ENCODE results near the gene F7.
"Not testable (repeated sequence)": the region's sequence is repeated elsewhere in the genome, so short reads cannot be mapped to it uniquely, and the experiment has no call there.

Gene F7

DNA sequence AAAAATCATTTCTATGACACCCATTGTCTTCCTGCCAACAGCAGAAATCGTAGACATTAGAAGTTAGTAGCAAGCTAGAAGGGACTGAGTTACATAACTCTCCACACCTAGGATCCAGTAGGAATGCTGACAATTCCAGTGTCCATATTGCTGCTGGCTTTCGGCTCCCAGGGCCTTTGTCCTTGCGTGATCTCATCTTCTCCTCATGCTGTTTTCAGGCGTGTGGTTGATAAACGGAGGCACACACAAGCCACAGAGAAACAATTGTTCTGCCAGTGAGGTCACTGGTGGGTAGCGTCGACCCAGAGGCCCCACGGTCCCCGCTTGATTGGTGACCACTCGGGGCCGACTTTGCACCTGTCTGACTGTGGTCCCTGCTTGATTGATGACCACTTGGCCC, 31.6 kb upstream of the F7 start:
- no peak for DNase-seq

DNA sequence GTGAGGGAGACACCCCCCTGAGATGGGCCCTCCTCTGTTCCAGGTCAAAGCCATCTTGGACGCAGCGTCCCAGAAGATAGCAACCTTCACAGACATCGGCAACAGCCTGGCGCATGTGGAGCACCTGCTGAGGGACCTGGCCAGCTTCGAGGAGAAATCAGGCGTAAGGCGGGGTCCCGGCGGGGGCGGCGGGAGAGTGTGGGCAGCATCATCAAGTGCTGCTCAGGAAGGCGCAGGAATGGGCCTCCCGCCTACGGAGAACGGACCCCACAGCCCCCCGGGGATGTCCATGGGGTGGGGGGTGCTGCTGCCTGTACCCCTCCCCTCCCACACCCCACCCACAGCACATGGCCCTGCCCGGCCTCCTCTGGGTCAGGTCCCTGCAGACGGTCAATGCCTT, 31.2 kb upstream of the F7 start:
- no peak for DNase-seq

DNA sequence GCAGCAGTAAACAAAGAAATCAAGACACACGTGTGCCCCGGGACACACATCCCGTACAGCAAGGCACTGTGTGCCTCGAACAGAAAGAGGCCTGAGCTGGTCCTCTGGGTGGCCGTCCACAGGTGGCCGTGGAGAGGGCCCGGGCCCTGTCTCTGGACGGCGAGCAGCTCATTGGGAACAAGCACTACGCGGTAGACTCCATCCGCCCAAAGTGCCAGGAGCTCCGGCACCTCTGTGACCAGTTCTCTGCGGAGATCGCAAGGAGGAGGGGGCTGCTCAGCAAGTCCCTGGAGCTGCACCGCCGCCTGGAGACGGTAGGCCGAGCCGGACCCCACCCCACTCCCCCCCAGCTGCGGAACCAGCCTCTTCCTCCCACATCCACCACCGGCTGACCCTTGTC, 30.7 kb upstream of the F7 start:
- no peak for DNase-seq

DNA sequence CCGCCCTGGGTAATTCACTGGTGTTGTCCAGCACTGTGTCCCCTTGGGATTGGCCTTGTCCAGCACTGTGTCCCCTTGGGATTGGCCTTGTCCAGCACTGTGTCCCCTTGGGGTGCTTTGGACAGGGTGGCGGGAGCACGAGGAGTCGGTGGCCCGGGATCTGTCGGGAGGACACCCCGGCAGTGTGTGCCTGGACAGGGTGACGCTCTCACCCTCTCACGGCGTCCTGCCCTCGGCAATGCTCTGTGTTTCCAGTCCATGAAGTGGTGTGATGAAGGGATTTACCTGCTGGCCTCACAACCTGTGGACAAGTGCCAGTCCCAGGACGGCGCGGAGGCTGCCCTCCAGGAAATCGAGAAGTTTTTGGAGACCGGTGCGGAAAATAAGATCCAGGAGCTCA, 29.9 kb upstream of the F7 start:
- DNase-seq = no peak

DNA sequence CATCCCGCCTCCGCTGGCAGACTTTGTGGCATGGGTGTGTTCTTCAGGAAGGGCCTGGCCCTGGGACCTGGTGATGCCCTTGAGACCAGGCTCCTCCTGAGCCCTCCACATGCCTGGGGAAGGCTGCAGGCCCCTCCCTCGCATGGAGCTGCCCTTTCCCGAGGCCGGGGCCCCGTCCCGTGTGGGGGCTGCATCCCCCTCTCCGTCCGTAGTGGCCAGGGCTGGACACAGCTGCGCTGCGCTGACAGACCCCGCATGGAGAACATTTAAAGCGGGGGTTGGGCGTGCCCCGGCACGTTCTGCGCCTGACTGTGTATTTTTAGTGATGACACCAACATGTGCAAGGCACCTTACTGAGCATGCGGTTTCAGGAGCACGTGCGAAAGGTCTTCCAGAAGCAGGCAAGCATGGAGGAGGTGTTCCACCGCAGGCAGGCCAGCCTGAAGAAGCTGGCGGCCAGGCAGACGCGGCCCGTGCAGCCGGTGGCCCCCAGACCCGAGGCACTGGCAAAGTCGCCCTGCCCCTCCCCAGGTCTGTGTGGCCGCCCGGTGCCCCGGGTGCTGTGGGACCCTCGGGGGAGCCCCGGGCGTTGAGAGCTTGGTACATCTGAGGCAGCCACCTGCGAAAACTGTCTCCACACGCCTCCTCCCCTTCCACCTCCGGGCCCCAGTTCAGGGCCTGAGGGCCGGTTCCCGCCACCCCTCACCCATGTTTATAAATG, 28.8 kb upstream of the F7 start:
- no peak for DNase-seq

DNA sequence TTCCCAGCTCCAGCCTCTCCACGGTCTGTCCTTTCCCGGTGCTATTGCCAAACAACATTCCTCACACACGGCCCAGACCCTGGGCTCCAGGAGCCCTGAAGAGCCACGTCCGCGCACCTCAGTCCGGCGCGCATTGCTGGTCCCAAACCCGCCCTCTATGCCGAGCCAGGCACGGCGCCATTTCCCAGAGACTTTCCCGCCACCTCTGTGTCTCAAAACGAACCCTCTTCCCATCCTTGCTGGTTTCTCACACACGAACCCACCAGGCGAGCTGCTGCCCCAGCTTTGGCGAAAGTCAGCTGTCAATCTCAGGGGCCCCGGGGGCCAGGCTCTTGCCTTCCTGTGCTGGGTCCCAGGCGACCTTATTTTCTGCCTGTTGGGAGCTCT, 28.0 kb upstream of the F7 start:
- no peak for DNase-seq

DNA sequence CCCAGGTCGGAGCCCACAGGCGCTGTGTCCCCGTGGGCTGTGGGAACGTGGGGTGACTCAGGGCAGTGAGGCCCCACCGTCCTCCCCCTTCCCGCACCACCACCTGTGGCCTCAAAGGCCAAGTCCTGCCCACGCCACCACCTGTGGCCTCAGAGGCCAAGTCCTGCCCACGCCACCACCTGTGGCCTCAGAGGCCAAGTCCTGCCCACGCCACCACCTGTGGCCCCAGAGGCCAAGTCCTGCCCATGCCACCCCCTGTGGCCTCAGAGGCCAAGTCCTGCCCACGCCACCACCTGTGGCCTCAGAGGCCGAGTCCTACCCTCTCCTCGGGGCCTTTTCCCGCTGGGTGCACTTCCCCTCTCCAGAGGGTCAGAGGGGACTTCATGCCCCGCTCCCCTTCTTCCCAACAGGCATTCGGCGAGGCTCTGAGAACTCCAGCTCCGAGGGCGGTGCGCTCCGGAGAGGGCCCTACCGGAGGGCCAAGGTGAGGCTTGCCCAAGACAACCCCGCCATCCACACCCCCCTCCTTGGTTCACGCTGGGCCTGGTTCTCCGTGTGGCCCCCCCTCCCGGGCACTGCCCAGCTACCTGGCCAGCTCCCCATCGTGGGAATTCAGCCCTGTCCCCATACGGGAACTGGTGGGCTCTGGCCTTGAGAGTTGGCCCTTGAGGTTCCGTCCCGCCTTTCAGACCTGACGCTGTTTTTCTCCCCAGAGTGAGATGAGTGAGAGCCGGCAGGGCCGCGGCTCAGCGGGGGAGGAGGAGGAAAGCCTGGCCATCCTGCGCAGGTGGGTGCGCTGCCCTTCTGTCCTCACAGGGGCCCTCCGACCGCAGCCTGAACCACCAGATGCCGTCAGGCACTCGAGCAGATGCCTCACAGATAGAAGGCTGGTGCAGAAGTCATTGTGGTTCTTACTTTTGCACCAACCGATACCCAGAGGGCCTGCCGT, 27.4 kb upstream of the F7 start:
- DNase-seq = no peak

DNA sequence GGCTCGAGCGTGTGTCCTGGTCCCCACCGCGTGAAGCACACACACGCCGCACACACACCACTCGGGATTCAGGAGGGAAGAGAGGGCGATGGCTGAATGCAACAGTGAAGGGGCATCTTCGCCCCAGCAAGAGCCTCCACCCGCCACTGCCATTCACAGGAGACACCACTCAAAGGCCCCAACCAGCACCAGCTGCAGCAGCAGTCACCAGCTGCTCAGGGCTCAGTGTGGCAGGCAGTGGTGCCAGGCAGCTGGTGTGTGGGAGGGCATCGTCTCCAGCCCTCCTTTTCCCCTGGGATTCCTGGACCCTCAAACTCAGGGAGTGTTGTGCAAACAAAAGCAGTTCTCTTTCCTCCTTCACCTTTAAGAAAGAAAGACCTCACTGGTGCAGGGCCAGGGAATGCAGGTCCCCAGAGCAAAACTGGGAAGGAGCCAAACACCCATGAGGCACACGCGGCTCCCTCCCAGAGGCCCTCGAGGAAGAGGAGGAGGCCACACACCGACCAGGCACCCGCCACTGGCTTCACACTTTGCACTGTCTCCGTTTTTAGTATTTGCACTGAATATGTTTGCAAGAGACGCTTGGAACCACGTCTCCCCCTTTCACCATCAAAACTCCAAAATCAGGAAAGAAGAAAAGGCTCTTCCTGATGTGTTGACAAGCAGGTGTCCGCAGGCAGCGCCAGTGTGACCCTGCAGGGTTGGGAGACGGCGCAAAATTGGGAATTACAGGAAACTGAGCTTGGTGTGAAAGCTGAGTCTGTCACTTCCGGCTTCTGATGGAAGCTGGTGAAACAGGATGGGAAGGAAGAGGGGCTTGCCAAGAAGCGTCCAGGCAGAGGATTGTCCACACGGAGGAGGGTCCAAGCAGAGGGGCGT, 26.4 kb upstream of the F7 start:
- DNase-seq = no peak

DNA sequence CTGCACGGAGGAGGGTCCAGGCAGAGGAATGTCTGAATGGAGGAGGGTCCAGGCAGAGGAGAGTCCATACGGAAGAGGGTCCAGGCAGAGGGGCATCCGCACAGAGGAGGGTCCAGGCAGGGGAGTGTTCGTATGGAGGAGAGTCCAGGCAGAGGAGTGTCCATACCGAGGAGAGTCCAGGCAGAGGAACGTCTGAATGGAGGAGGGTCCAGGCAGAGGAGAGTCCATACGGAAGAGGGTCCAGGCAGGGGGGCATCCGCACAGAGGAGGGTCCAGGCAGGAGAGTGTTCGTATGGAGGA, 25.9 kb upstream of the F7 start:
- DNase-seq = not testable (repeated sequence)

DNA sequence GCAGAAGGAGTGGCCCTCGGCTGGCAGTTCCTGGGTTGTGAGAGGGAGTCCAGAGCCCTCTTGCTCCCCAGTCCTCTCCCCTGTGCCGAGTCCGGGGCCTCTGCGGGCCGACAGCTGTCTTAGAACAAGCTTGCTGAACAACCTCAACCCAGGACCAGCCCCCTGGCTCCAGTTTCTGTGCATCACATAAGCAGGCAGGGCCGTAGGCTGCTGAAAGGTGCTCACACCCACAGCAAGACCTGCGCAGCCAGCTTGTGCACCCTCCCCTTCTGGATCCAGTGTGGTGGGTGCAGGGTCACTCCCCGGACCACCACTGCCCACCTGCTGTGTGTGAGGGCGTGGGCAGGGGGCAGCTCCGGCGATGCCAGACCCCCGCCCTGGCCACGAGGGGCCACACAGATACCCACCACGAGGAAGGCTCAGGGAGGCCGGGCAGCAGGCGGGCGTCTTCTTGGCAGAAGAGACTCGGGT, 25.2 kb upstream of the F7 start:
- no peak for DNase-seq

DNA sequence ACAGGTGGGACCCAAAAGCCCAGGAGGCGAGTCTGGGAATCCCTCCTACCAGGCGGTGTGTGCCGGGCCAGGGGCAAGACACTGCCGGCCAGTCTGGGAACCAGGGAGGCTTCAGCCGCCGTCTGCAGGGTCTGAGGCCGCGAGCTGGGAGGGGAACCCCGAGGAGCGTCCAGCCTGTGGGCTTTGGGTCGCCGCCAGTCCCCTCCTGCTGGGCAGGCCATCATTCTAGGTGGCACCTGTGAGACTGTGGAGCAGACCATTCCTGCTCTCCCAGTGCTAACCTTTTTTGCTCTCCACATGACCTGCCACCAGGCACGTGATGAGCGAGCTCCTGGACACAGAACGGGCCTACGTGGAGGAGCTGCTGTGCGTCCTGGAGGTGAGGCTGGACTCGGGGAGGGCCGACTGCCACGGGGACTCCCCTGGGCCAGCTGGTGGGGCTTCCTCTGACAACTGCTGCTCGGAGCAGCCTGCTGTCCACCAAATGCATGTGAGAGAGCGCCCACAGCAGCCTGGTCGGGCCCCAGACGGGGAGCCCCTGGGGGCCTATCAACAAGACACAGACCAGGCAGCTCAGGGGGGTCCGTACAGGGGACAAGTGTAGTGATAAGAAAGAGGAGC, 24.6 kb upstream of the F7 start:
- DNase-seq = no peak

DNA sequence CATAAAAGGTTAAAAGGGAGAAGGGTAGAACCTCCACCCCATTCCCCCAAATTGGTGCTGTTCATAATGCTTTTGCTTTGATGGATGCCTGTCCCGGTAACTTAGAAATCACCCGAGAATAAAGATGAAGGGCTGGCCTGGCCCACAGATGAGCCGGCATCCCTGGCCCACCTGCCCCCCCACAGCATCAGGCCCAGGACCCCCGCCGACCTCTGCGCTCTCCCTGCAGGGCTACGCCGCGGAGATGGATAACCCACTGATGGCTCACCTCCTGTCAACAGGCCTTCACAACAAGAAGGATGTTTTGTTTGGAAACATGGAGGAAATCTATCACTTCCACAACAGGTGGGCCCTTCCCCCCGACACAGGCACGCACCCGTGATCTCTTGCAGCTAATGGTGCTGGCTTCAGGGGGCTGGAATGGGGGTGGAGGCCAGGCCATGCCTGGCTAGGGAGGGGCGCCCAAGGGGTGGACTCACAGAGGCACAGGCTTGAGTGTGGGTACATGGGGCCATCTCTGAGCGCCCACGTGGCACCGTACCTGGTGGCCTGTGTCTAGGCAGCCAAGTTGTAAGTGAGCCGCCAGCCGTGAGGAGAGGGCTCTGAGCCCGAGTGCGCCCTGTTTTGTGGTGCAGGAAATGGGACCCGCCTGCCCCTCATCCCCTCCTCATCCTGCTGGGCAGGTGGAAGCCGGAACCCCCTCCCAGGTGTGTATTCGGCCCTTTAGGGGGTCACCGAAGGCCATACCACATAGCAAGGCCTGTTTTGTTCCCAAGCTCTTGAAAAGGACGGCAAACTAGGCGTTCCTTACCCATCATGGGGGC, 23.2 kb upstream of the F7 start:
- DNase-seq = no peak

DNA sequence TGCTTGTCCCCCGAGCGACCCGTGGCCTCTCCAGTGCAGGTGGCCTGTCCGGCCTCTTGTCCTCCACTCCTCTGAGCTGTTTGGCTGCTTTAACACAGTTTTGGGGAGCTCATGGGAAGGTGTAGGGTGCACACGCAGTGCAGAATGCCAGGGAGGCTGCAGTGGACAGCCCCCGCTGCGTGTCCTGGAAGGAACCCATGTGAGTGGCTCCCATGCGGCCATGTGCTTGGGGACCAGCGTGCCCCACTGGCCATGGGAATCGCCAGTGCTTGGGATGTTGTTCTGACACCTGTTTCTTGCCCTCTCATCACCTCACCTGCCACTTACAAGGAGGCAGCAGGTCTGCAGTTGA, 22.6 kb upstream of the F7 start:
- no peak for DNase-seq

DNA sequence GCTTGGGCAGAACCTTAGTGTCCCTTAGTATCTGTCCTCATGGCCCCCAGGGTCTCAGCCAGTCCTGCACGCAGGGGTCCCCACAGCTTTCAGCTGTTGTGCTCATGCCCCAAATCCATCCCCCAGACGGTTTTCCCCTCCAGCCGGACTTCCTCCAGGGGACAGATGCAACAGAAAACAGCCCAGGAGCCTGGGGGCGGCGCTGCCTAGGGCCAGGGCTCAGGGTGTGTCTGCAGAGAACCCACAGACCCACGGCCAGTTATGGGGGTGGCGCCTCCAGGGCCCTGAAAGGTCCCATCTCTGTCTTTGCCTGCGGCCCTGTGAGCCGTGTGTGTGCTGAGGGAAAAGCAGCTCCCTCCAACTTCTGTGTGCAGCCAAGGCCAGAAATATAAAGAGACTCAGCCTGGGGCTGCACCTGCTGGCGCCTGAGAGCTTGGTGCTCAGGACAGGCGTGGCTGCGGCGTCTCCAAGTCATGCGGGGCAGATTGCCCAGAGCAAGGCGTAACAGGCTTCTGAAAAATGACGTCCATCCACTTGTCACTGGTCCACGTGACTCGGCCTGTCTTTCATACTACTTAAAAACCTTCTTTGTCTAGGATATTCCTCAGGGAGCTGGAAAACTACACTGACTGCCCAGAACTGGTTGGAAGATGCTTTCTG, 22.1 kb upstream of the F7 start:
- no peak for DNase-seq

DNA sequence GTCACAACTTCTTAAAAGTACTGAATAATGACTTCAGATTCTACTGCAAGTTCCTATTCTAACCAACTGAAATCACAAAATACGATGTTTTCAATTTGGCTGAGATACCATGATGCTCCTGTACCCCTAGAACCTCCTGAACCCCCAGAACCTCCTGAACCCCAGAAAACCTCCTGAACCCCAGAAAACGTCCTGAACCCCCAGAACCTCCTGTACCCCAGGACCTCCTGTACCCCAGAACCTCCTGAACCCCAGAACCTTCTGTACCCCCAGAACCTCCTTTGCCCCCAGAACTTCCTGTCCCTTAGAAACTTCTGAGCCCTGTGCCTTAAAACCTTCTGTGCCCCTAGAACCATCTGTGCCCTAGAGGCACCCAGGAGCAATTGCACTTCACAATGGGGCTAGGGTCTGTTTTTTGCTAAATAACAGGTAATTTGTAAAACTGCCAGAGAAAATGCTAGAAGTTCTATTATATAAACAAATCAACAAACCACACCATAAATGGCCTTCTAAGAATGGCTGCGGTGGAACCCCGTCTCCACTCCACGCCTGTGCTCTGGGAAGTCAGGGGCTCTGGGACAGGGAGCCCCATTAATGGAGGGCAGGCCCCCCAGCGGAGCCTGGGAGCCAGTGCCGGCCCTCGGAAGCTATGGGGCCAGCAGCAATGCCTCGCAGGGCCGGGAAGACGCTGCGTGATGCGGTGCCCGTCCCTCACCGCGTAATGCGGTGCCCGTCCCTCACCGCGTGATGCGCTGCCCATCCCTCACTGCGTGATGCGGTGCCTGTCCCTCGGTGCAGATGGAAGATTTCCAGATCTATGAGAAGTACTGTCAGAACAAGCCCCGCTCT, 21.3 kb upstream of the F7 start:
- no peak for DNase-seq

DNA sequence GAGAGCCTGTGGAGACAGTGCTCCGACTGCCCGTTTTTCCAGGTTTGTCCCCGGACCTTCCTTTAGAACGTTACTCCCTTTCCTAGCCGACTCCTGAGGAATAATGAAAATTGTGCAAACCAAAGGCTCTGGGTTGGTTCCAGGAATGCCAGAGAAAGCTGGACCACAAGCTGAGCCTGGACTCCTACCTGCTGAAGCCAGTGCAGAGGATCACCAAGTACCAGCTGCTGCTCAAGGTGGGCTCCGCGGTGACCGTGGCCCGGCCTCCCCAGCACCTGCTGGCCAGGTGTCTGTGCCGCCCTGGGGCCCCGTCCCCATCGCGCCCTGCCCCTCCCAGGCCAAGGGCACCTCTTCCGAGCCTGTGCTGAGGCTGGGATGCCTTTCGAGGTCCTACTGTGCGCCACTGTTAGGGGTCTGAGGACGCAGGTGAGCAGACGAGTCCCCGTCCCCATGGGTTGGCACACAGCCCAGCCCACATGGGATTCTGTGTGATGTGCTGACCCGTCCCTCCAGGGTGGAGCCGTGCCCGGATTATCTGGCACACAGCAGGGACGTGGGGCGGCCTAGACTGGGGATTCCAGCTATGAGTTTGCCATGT, 20.5 kb upstream of the F7 start:
- DNase-seq = no peak

DNA sequence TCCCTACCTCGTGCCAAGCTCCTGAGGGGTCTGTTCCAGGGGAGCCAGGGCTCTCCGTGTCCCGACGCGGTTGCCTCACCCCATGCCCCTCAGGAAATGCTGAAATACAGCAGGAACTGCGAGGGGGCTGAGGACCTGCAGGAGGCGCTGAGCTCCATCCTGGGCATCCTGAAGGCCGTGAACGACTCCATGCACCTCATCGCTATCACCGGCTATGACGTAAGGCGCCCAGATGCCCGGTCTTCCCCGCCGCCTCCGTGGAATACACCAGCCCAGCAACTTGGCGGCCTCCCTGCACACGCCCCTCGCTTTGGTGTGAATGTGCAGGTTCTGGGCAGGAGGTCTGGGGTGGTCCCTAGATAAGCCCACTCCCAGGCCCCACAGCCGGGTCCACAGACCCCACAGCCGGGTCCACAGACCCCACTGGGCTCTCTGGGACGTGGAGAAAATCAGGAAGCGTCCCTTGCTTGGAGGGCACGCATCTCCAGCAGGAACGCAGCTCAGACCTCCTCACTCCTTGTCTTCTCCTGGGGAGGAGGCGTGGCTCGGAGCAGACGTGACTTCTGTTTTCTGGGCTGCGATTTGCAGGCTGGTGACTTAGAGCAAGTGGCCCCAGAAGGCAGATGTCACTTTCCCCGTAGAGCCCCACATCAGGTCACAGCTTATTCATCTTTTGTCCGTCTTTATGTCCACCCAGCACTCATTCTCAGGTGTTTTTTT, 19.4 kb upstream of the F7 start:
- no peak for DNase-seq

DNA sequence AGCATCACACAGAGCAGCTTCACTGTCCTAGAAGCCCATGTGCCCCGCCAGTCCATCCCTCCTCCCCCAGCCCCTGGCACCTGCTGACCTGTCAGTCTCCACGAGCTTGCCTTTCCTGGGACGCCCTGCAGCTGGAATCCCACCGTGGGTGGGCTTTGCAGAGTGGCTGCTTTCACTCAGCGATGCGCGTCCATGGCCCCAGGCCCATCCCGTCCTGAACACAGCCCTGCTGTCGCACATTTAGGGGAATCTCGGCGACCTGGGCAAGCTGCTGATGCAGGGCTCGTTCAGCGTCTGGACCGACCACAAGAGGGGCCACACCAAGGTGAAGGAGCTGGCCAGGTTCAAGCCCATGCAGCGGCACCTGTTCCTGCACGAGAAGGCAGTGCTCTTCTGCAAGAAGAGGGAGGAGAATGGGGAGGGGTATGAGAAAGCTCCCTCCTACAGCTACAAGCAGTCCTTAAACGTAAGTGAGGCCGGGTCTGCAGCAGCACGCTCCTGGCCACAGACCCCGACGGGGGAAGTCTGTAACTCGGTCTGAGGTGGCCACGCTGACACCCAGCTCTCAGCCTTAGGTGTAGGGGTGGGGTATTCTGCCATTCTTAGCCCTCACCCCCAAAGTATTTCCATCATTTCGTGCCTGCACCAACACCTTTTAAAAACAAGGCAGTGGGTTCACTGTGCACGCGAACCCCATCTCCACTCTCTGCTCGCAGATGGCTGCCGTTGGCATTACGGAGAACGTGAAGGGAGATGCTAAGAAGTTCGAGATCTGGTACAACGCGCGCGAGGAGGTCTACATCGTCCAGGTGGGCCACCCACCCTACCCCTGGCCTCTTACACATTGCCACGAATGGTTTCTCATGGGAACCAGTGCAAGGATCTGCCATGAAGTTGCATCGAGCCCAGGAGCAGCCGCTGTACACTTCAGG, 18.3 kb upstream of the F7 start:
- DNase-seq = no peak
